K562 (cell line): ENCODE data around the gene LOXL4. TPM values are rescaled to one million over a fixed set of nuclear protein-coding genes. Genes with fewer than 3 reads are reported as not detected.
A peak's percentile ranks its signal among the peaks of the same experiment; 100 is the strongest.

Source experiments
- ATAC-seq: fragments of 200-7000 bp; cut with Tn5 transposase; 3 replicates; pipeline ENCODE4 v1.9.1; 2020; ENCODE audit warnings: moderate library complexity
- BruUV-seq: library from RNA; stranded (reverse); fragments of 400-500 nt; replicated peaks from 2 replicates; lab custom pipeline; 2021; lab: Mats Ljungman, UMichigan
- CTCF ChIA-PET: fragments of 300-600 bp; formaldehyde crosslinking; extraction: SDS; loops from one replicate; lab custom pipeline; 2021; ENCODE audit warnings: low intra/inter-chr PET ratio; lab: Yijun Ruan, JAX
- POLR2A ChIA-PET: fragments of 300-600, 350-650 bp; sonication (Branson Sonifier 250); formaldehyde crosslinking; extraction: SDS; loops from one replicate; lab custom pipeline; 2021; ENCODE audit warnings: antibody characterized with exemption, inconsistent platforms; lab: Yijun Ruan, JAX
- DNase-seq, 4 experiments: peaks; one replicate each; pipeline versions ENCODE4 v3.0.0 to v3.0.0-alpha.2; 2011 to 2018; ENCODE audit warnings: low spot score in 3 of 4, mixed read lengths in 3 of 4; ENCODE audit errors: extremely low read depth in 1 of 4
- FAIRE-seq: peaks from 2 replicates; lab custom pipeline; 2011; peaks lifted over from hg19 to GRCh38; lab: Jason Lieb, UNC
- H2AFZ ChIP-seq: 2 replicates; pipeline ENCODE4 v1.6.0; 2011; ENCODE audit warnings: low read depth, low read length, control low read depth, inconsistent platforms
- H3K27ac ChIP-seq: fragments of 200-600 bp; 3 replicates; pipeline ENCODE4 v1.8.0; 2011; ENCODE audit warnings: low read depth, mild to moderate bottlenecking, control low read depth, inconsistent platforms, low read length, moderate library complexity, mixed read lengths; ENCODE audit errors: extremely low read depth
- H3K27me3 ChIP-seq, 2 experiments: fragments of 300-600 bp in 1 of 2; 2 replicates in 1 of 2; 3 replicates in 1 of 2; pipeline versions ENCODE4 v1.6.0 to v1.8.0; 2011; ENCODE audit warnings: inconsistent platforms in 2 of 2, low read length in 2 of 2, mild to moderate bottlenecking in 1 of 2, mixed read lengths in 1 of 2, moderate library complexity in 1 of 2; ENCODE audit not compliant: control insufficient read depth in 2 of 2, insufficient read depth in 2 of 2
- H3K36me3 ChIP-seq: fragments of 300-600 bp; 3 replicates; pipeline ENCODE4 v1.8.0; 2011; ENCODE audit warnings: mild to moderate bottlenecking, low read length, inconsistent platforms; ENCODE audit not compliant: control insufficient read depth, insufficient read depth
- H3K4me1 ChIP-seq, 2 experiments: fragments of 200-600 bp in 1 of 2; replicated peaks in 1 of 2; 2 replicates in 1 of 2; 3 replicates in 1 of 2; pipeline versions ENCODE4 v1.5.1 to v1.8.0; 2011; ENCODE audit warnings: inconsistent platforms in 2 of 2, low read length in 2 of 2, mild to moderate bottlenecking in 1 of 2, mixed read lengths in 1 of 2, moderate library complexity in 1 of 2; ENCODE audit not compliant: control insufficient read depth in 2 of 2, insufficient read depth in 2 of 2
- H3K4me2 ChIP-seq: 2 replicates; pipeline ENCODE4 v1.6.1; 2011; ENCODE audit warnings: low read length, control low read depth, inconsistent platforms, mixed read lengths; ENCODE audit not compliant: insufficient read depth
- H3K4me3 ChIP-seq: fragments of 200-600 bp; sonication (generic), shearing (Covaris generic); 2 replicates; pipeline ENCODE4 v1.5.1; 2016; ENCODE audit warnings: control low read depth, inconsistent platforms
- H3K79me2 ChIP-seq: fragments of 200-600 bp; 3 replicates; pipeline ENCODE4 v1.8.0; 2011; ENCODE audit warnings: low read length, inconsistent platforms; ENCODE audit not compliant: control insufficient read depth, insufficient read depth
- H3K9ac ChIP-seq, 2 experiments: 2 replicates each; pipeline versions ENCODE4 v1.6.0 to v1.6.1; 2011; ENCODE audit warnings: low read depth in 2 of 2, low read length in 2 of 2, control low read depth in 1 of 2, inconsistent platforms in 1 of 2, mild to moderate bottlenecking in 1 of 2, mixed read lengths in 1 of 2; ENCODE audit not compliant: insufficient read depth in 1 of 2
- H3K9me1 ChIP-seq: one replicate; pipeline ENCODE4 v1.6.0; 2011; ENCODE audit warnings: inconsistent platforms, mild to moderate bottlenecking, low read length, moderate library complexity; ENCODE audit not compliant: control insufficient read depth, insufficient read depth
- H3K9me3 ChIP-seq: replicated peaks from 2 replicates; pipeline ENCODE4 v1.5.1; 2011; ENCODE audit warnings: low read depth, low read length, inconsistent platforms; ENCODE audit not compliant: control insufficient read depth, insufficient read depth
- H4K20me1 ChIP-seq: replicated peaks from 2 replicates; pipeline ENCODE4 v1.6.1; 2011; ENCODE audit warnings: low read length, inconsistent platforms, mixed read lengths; ENCODE audit not compliant: control insufficient read depth, insufficient read depth
- EGR1 ChIP-seq: fragments of 450-650 bp; conservative IDR thresholded peaks from 2 replicates; pipeline ENCODE4 v1.6.1; 2017; ENCODE audit warnings: mild to moderate bottlenecking
- EP400 ChIP-seq: fragments of 450-650 bp; IDR thresholded peaks from 2 replicates; pipeline ENCODE4 v1.6.1; 2017; ENCODE audit warnings: antibody characterized with exemption, mild to moderate bottlenecking, moderate library complexity
- RHOXF2B ChIP-seq: fragments of 250-450 bp; sonication (Bioruptor Pico); conservative IDR thresholded peaks from 2 replicates; pipeline ENCODE4 v1.5.1; 2021
- ZNF384 ChIP-seq: IDR thresholded peaks from 2 replicates; pipeline ENCODE4 v1.6.1; 2012; ENCODE audit warnings: low read depth, low read length, improper control_type of control experiment
- WGBS: fragments of 100-300 bp; shearing (Covaris generic); methylation state at CpG from one replicate; pipeline ENCODE4 v1.1.6; 2016; ENCODE audit warnings: low coverage, mixed read lengths; ENCODE audit not compliant: insufficient coverage; ENCODE audit errors: missing lambda C conversion rate; 5-methylcytosine and 5-hydroxymethylcytosine counted together
- in situ Hi-C: fragments of 300-500 bp; cut with MboI; formaldehyde crosslinking; loops from 4 replicates; pipeline ENCODE4 v1.15.0; 2018; ENCODE audit warnings: inconsistent platforms, mixed read lengths
- intact Hi-C: fragments of 100-400 bp; cut with micrococcal nuclease; formaldehyde crosslinking; loops from 2 replicates; pipeline ENCODE4 v1.14.2; 2022
- polyA plus RNA-seq, 8 experiments: library from polyadenylated mRNA; depleted of rRNA in 4 of 8; stranded (reverse) in 5 of 8; unstranded in 3 of 8; fragments of >200 nt; fragmentation: Nextera tagmentation in 2 of 8; fragmentation: Illumina TruSeq in 1 of 8; extraction: Ambion mirVana in 2 of 8; extraction: Trizol in 1 of 8; gene quantifications; 2 replicates each; pipeline versions ENCODE4 v1.2.1 to v1.2.3, GENCODE V29; 2011 to 2014; ENCODE audit warnings: inconsistent platforms in 1 of 8, missing spikeins in 1 of 8
- total RNA-seq, 7 experiments: library from RNA; depleted of rRNA in 6 of 7; stranded (reverse); fragments of >200 nt in 6 of 7; fragmentation: Illumina TruSeq in 2 of 7; extraction: Trizol in 2 of 7; gene quantifications; 2 replicates each; pipeline versions ENCODE4 v1.2.1 to v1.2.3, GENCODE V29; 2011 to 2021; ENCODE audit warnings: low replicate concordance in 1 of 7
- TF ChIP-seq, protein P1 (sequence below): IDR thresholded peaks from 2 replicates; pipeline ENCODE4 v1.6.1; 2011; ENCODE audit warnings: borderline replicate concordance, low read depth, mild to moderate bottlenecking, moderate library complexity, low read length; ENCODE audit not compliant: insufficient read depth, poor library complexity, severe bottlenecking
- TF ChIP-seq, protein P2 (sequence below): fragments of 250-450 bp; sonication (Bioruptor Pico); IDR thresholded peaks from 2 replicates; pipeline ENCODE4 v1.8.0; 2021; ENCODE audit warnings: moderate library complexity, mild to moderate bottlenecking, inconsistent platforms

LOXL4 gene
- total and polyA plus RNA-seq, 9 of the 15 experiments (the other 6 are each of a cell fraction or from before 2014, with no cell fraction given), result 0.03 to 0.35 (median 0.05) TPM; not detected in 3

DNA sequence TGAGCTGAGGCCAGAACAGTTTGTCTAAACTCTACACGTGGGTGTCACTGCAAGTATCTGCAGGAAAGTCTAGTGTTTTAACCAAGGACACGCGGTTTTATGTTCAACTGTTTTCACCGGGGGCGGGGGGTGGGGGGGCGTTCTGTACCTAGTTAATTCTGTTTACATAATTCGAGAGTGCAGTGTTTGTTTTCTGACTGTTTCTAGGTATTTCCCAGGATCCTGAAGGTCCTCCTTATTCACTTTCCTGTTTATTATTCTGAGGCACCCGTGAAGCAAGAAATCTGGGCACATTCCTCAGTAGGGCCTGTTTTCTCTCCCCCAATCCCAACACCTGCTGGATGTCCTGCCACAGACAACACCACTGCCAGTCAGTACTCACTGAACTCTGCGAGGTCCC is 7.6 kb downstream of the LOXL4 start:
- H3K9me1 ChIP-seq, result no peaks in the 10 kb centered on the region
- DNase-seq (no peak), FAIRE-seq (no peak), ATAC-seq (no peak)
- no TSS peak for BruUV-seq
- no peak overlapping the region; the same call in 2 of the 3 replicates for H3K27ac ChIP-seq
- intact Hi-C loops (no loop called here), in situ Hi-C loops (no loop called here)
- peak overlapping the region; percentile 43 for H3K4me2 ChIP-seq
- H3K4me1 ChIP-seq, result peaks cover 13 to 18% of the 10 kb centered on the region in 2 experiments
- H3K27me3 ChIP-seq, result no peaks in the 10 kb centered on the region
- CTCF ChIA-PET, result no interaction called here
- no peaks in the 10 kb centered on the region for H3K79me2 ChIP-seq
- no peak overlapping the region for H3K4me3 ChIP-seq
- no peak overlapping the region; a peak in 1 of 4 replicates for H3K9ac ChIP-seq
- no peaks in the 10 kb centered on the region for H3K36me3 ChIP-seq
- H3K9me3 ChIP-seq, result no peaks in the 10 kb centered on the region
- WGBS, result 11% methylated on average over 6 of the region's 9 CpGs
- TF ChIP-seq RHOXF2B (CRISPR knock-in tag) (no peak), EP400 (no peak), EGR1 (0 out of 2 replicates have a peak, but pooled peaks have one; percentile 19), ZNF384 (no peak)
- TF ChIP-seq, protein P1, sequence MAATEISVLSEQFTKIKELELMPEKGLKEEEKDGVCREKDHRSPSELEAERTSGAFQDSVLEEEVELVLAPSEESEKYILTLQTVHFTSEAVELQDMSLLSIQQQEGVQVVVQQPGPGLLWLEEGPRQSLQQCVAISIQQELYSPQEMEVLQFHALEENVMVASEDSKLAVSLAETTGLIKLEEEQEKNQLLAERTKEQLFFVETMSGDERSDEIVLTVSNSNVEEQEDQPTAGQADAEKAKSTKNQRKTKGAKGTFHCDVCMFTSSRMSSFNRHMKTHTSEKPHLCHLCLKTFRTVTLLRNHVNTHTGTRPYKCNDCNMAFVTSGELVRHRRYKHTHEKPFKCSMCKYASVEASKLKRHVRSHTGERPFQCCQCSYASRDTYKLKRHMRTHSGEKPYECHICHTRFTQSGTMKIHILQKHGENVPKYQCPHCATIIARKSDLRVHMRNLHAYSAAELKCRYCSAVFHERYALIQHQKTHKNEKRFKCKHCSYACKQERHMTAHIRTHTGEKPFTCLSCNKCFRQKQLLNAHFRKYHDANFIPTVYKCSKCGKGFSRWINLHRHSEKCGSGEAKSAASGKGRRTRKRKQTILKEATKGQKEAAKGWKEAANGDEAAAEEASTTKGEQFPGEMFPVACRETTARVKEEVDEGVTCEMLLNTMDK, result no peak
- TF ChIP-seq, protein P2, sequence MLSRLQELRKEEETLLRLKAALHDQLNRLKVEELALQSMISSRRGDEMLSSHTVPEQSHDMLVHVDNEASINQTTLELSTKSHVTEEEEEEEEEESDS (CRISPR knock-in tag), result no peak
- H4K20me1 ChIP-seq, result no peaks in the 10 kb centered on the region
- POLR2A ChIA-PET, result interaction anchor here (1.0 kb wide), 1 partner anchor 121 kb away, joined by 3 read pairs; no protein-coding TSS in a partner anchor
- H2AFZ ChIP-seq, result peak overlapping the region; percentile 47; the same call in 1 of the 2 replicates
